ENCODE results near the gene TANK.

DNA sequence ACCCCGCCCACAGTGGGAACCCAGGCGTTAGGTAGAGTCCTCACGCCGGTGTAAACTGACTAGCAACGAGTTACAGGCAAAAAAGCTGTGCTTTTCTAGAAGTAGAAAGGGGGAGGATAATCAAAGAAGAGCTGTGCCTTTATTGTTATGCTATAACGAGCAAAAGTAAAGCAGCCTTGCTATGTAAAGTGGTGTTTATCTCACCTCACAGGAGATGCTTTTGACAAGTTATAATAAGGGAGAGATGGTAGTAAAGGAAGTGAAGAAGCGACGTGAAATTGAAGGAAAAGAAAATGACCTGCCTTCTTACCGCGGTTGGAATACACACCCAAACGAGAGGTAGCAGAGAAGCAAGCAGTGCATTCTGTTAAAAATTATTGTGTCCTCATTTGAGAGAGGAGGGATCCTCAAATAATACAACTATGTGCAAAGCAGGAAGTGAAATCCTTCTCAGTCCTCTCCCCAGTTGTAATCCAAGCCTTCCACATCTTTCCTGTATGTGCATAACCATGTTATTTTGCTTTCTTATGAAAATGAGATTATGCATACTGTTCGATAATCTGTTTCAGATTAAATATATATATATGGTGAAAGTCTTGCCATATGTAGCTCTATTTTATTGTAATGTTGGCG lies 962 bp downstream of the TANK start:
- TF ChIP-seq, protein P1, sequence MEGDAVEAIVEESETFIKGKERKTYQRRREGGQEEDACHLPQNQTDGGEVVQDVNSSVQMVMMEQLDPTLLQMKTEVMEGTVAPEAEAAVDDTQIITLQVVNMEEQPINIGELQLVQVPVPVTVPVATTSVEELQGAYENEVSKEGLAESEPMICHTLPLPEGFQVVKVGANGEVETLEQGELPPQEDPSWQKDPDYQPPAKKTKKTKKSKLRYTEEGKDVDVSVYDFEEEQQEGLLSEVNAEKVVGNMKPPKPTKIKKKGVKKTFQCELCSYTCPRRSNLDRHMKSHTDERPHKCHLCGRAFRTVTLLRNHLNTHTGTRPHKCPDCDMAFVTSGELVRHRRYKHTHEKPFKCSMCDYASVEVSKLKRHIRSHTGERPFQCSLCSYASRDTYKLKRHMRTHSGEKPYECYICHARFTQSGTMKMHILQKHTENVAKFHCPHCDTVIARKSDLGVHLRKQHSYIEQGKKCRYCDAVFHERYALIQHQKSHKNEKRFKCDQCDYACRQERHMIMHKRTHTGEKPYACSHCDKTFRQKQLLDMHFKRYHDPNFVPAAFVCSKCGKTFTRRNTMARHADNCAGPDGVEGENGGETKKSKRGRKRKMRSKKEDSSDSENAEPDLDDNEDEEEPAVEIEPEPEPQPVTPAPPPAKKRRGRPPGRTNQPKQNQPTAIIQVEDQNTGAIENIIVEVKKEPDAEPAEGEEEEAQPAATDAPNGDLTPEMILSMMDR (IDR thresholded peaks at IDR 0.05; ENCODE audit: low read depth, low read length, poor library complexity, severe bottlenecking), result no peak
- no peak for TF ChIP-seq EZH2phosphoT487 (IDR thresholded peaks at IDR 0.05; ENCODE audit: borderline replicate concordance, low read length)

All from DOHH2 (cell line).